ENCODE measurements around the gene FREY1. TPM values are rescaled to one million over a fixed set of nuclear protein-coding genes. Genes with fewer than 3 reads are reported as not detected.

The FREY1 gene
- total RNA-seq, 1 donor from 2014 or later: 0.78 TPM

DNA sequence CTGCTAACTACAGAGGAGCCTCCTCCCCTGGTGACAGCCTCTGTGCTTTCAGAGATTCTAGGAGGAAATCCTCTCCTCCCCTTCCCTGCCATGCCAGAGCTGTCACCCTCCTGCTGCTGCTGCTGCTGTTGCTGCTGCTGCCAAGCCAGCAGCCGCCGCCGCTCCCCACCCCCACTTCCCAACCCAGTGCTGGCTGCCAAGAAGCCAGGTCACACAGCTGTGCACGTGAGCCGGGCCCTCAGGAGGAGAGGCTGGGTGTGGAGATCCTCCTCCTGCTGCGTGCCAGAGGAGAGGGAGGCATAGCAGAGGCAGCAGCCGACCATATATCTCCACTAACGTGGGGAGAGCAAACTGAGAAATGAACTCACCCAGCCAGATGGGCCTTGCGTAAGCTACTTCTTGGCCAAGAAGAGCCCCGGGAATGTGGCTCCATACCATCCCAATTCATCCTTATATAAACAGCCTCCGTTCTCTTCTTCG is 47.4 kb downstream of the FREY1 start:
- DNase-seq: no peak
- TF ChIP-seq, protein P1, sequence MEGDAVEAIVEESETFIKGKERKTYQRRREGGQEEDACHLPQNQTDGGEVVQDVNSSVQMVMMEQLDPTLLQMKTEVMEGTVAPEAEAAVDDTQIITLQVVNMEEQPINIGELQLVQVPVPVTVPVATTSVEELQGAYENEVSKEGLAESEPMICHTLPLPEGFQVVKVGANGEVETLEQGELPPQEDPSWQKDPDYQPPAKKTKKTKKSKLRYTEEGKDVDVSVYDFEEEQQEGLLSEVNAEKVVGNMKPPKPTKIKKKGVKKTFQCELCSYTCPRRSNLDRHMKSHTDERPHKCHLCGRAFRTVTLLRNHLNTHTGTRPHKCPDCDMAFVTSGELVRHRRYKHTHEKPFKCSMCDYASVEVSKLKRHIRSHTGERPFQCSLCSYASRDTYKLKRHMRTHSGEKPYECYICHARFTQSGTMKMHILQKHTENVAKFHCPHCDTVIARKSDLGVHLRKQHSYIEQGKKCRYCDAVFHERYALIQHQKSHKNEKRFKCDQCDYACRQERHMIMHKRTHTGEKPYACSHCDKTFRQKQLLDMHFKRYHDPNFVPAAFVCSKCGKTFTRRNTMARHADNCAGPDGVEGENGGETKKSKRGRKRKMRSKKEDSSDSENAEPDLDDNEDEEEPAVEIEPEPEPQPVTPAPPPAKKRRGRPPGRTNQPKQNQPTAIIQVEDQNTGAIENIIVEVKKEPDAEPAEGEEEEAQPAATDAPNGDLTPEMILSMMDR (IDR thresholded peaks at IDR 0.05; ENCODE audit: partially characterized antibody, unreplicated experiment): no peak
- Mint-ChIP-seq H3K4me3 (ENCODE audit: unreplicated experiment) (no peak overlapping the region), H3K9me3 (ENCODE audit: unreplicated experiment) (no peaks in the 10 kb centered on the region), H3K27me3 (ENCODE audit: unreplicated experiment) (peaks cover 4% of the 10 kb centered on the region), H3K4me1 (ENCODE audit: low read depth, unreplicated experiment) (peaks cover 13% of the 10 kb centered on the region), H3K27ac (ENCODE audit: unreplicated experiment) (no peak overlapping the region), H3K36me3 (ENCODE audit: unreplicated experiment) (no peaks in the 10 kb centered on the region)

DNA sequence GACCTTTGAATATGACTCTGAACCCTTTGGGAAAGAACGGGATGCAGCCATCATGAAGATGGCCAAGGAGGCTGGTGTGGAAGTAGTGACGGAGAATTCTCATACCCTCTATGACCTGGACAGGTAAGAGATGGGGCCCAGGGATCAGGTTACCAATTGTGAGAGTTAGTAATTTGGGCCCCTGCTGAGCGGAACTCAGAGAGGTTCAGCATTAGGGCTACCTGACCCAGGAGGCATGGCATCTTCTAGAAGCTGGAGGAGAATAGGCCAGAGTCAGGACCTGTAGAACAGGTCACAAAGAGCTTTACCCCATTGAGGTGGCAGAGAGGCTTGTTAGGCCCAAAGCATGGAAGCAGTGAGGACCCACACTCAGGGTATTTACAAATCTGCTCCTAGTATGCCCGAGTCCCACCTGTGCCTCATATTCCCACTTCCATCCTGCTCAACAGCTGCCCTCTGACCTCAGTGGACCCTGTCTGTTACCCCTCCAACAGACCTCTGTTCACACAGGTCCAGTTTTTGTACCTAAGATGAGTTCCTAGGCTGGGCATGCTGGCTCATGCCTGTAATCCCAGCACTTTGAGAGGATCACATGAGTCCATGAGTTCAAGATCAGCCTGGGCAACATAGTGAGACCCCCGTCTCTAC is 48.2 kb downstream of the FREY1 start:
- Mint-ChIP-seq H3K4me3 (ENCODE audit: unreplicated experiment) (no peak overlapping the region), H3K27ac (ENCODE audit: unreplicated experiment) (no peak overlapping the region), H3K4me1 (ENCODE audit: low read depth, unreplicated experiment) (peaks cover 14% of the 10 kb centered on the region), H3K27me3 (ENCODE audit: unreplicated experiment) (peaks cover 4% of the 10 kb centered on the region), H3K9me3 (ENCODE audit: unreplicated experiment) (no peaks in the 10 kb centered on the region), H3K36me3 (ENCODE audit: unreplicated experiment) (no peaks in the 10 kb centered on the region)
- TF ChIP-seq, protein P1 (IDR thresholded peaks at IDR 0.05; ENCODE audit: partially characterized antibody, unreplicated experiment): no peak
- no peak for DNase-seq

DNA sequence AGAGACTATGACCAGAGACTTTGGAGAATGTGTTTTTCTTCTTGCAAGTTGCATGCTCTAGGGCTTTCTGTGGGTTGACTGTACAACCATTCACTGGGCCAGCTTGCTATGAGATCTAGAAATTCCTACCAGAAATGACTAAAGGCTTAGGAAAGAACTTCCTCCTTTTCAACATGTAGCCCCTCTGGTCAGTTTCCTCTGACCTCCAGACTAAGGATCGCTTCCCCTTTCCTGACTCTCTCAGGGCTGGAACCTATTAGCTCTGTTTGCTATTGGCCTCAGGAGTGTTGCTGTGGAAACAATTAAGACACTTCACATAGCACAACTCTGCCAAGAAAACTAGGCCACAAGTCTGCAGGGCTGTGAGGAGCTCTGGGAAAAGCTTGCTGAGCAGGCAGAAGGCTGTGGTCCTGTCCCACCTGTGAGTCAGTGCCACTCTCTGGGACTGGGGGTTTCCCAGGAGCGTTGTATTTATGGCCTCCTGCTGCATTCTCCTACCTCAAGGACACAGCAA is 49.1 kb downstream of the FREY1 start:
- no peaks in the 10 kb centered on the region for H3K9me3 Mint-ChIP-seq (ENCODE audit: unreplicated experiment)
- no peak for DNase-seq
- no peak overlapping the region for H3K4me3 Mint-ChIP-seq (ENCODE audit: unreplicated experiment)
- no peak overlapping the region for H3K27ac Mint-ChIP-seq (ENCODE audit: unreplicated experiment)
- TF ChIP-seq, protein P1 (IDR thresholded peaks at IDR 0.05; ENCODE audit: partially characterized antibody, unreplicated experiment): no peak
- peaks cover 4% of the 10 kb centered on the region for H3K27me3 Mint-ChIP-seq (ENCODE audit: unreplicated experiment)
- H3K4me1 Mint-ChIP-seq (ENCODE audit: low read depth, unreplicated experiment): peaks cover 16% of the 10 kb centered on the region
- no peaks in the 10 kb centered on the region for H3K36me3 Mint-ChIP-seq (ENCODE audit: unreplicated experiment)

Other genes starting within 250 kb of the FREY1 start
- gene CHST1, start 241.6 kb downstream of the FREY1 start, total RNA-seq (ENCODE audit: unreplicated experiment): 59.2 TPM
- gene SLC35C1, start 102.1 kb downstream of the FREY1 start, total RNA-seq (ENCODE audit: unreplicated experiment): 20.9 TPM
- 44.0 TPM for gene CRY2, start 59.8 kb downstream of the FREY1 start, total RNA-seq (ENCODE audit: unreplicated experiment)
- 299 TPM for gene MAPK8IP1, start 21.6 kb downstream of the FREY1 start, total RNA-seq (ENCODE audit: unreplicated experiment)
- gene PEX16, start 10.6 kb upstream of the FREY1 start, total RNA-seq (ENCODE audit: unreplicated experiment): 51.8 TPM
- gene LARGE2, start 15.4 kb upstream of the FREY1 start, total RNA-seq (ENCODE audit: unreplicated experiment): 3.0 TPM
- 71.1 TPM for gene PHF21A, start 214.2 kb upstream of the FREY1 start, total RNA-seq (ENCODE audit: unreplicated experiment)